Activated naive CD4-positive, alpha-beta T cell treated with anti-CD3 and anti-CD28 coated beads, Interleukin-2, amount 10 ng/mL, durations not matched to agents 7 days and 5 days (primary cell): ENCODE results near the gene SORCS2.

Experiments used
- CTCF ChIA-PET: fragments of 350-600 bp; sonication (Branson Sonifier 250); formaldehyde crosslinking; loops from one replicate; lab custom pipeline; 2021; ENCODE audit warnings: antibody characterized with exemption; lab: Charles Lee
- DNase-seq: peaks from one replicate; pipeline ENCODE4 v3.0.0-alpha.2; 2020
- H3K27ac Mint-ChIP-seq: one replicate; pipeline ENCODE4 v1.8.0; 2021; ENCODE audit warnings: mild to moderate bottlenecking, moderate library complexity, mixed read lengths
- H3K27me3 Mint-ChIP-seq: one replicate; pipeline ENCODE4 v1.8.0; 2021; ENCODE audit warnings: mild to moderate bottlenecking, mixed read lengths
- H3K36me3 Mint-ChIP-seq: one replicate; pipeline ENCODE4 v1.8.0; 2021; ENCODE audit warnings: mixed read lengths
- H3K4me1 Mint-ChIP-seq: one replicate; pipeline ENCODE4 v1.8.0; 2021; ENCODE audit warnings: mixed read lengths
- H3K4me3 Mint-ChIP-seq: one replicate; pipeline ENCODE4 v1.8.0; 2021; ENCODE audit warnings: mild to moderate bottlenecking, moderate library complexity, mixed read lengths
- H3K9me3 Mint-ChIP-seq: one replicate; pipeline ENCODE4 v1.8.0; 2021; ENCODE audit warnings: mixed read lengths

SORCS2 gene

GRCh38 chr4:7745301-7745885 is 553.1 kb downstream of the SORCS2 start:
- DNase-seq: no peak
- no peaks in the 10 kb centered on the region for H3K36me3 Mint-ChIP-seq
- H3K9me3 Mint-ChIP-seq: no peaks in the 10 kb centered on the region
- H3K27ac Mint-ChIP-seq: no peak overlapping the region
- H3K4me1 Mint-ChIP-seq: peaks cover 30% of the 10 kb centered on the region
- CTCF ChIA-PET: no interaction called here
- H3K4me3 Mint-ChIP-seq: no peak overlapping the region
- peaks cover 10% of the 10 kb centered on the region for H3K27me3 Mint-ChIP-seq

- CTCF ChIA-PET: no interaction called here
- Mint-ChIP-seq H3K4me1 (peaks cover 40% of the 10 kb centered on the region), H3K27me3 (peaks cover 10% of the 10 kb centered on the region), H3K9me3 (no peaks in the 10 kb centered on the region), H3K4me3 (no peak overlapping the region), H3K36me3 (peaks cover 5% of the 10 kb centered on the region), H3K27ac (no peak overlapping the region)
- no peak for DNase-seq
Measured at GRCh38 chr4:7746351-7747061, 554.2 kb downstream of the SORCS2 start.

GRCh38 chr4:7747062-7747385 is 554.7 kb downstream of the SORCS2 start:
- Mint-ChIP-seq H3K27me3 (peaks cover 10% of the 10 kb centered on the region), H3K4me1 (peaks cover 45% of the 10 kb centered on the region), H3K4me3 (no peak overlapping the region), H3K36me3 (peaks cover 9% of the 10 kb centered on the region), H3K9me3 (no peaks in the 10 kb centered on the region), H3K27ac (no peak overlapping the region)
- DNase-seq: no peak
- CTCF ChIA-PET: no interaction called here

GRCh38 chr4:7747566-7747965 is 555.2 kb downstream of the SORCS2 start:
- no peaks in the 10 kb centered on the region for H3K9me3 Mint-ChIP-seq
- H3K36me3 Mint-ChIP-seq: peaks cover 9% of the 10 kb centered on the region
- no peak overlapping the region for H3K4me3 Mint-ChIP-seq
- DNase-seq: no peak
- peaks cover 10% of the 10 kb centered on the region for H3K27me3 Mint-ChIP-seq
- CTCF ChIA-PET: no interaction called here
- H3K27ac Mint-ChIP-seq: peak overlapping the region; percentile 66
- peaks cover 49% of the 10 kb centered on the region for H3K4me1 Mint-ChIP-seq

DNA sequence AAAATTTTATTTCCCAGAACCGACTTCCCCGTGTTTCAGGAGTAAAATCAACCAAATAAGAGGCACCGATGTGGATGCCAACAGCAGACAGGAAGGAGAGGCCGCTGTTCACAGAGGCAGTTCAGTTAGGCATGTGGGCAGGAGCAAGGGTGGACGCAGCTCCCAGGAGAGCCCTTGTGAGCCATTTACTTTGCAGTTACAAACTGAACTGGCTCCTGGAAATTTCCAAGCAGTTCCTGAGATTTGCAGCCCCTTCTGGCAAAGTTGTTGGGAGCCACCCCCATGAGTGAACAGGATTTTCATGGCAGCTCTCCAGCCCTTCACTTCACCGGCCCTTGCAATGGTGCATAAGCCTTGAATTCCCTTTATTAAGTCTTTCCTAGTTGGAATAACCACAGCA is 558.2 kb downstream of the SORCS2 start:
- Mint-ChIP-seq H3K9me3 (no peaks in the 10 kb centered on the region), H3K36me3 (peaks cover 9% of the 10 kb centered on the region), H3K27me3 (peaks cover 10% of the 10 kb centered on the region), H3K4me1 (peaks cover 42% of the 10 kb centered on the region), H3K27ac (no peak overlapping the region), H3K4me3 (no peak overlapping the region)
- CTCF ChIA-PET: interaction anchor here (1.0 to 1.4 kb wide), 2 partner anchors 10 to 12 kb away, joined by 3 to 6 read pairs; no protein-coding TSS in a partner anchor
- no peak for DNase-seq

DNA sequence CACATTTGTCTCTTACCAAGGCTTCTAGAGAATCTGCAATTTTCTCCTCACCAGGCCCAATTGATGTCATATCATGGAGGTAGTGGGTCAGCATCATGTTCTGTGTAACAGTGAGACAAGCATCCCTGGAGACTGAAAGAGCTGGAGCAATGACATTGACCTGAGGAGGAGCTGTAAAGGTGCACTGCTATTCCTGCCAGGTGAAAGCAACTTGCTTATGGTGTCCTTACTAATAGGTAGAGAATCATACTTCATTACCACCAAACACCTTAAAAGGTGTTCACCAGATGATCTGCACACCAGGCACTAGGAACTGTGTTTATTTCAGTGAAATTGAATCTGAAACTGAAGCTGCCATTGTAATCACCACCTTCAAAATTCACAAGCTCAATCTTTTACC is 558.6 kb downstream of the SORCS2 start:
- H3K9me3 Mint-ChIP-seq: no peaks in the 10 kb centered on the region
- peaks cover 10% of the 10 kb centered on the region for H3K27me3 Mint-ChIP-seq
- peaks cover 9% of the 10 kb centered on the region for H3K36me3 Mint-ChIP-seq
- CTCF ChIA-PET: interaction anchor here (1.0 to 1.4 kb wide), 2 partner anchors 9 to 11 kb away, joined by 3 to 6 read pairs; no protein-coding TSS in a partner anchor
- no peak for DNase-seq
- H3K27ac Mint-ChIP-seq: peak overlapping the region; percentile 47
- no peak overlapping the region for H3K4me3 Mint-ChIP-seq
- H3K4me1 Mint-ChIP-seq: peaks cover 42% of the 10 kb centered on the region

DNA sequence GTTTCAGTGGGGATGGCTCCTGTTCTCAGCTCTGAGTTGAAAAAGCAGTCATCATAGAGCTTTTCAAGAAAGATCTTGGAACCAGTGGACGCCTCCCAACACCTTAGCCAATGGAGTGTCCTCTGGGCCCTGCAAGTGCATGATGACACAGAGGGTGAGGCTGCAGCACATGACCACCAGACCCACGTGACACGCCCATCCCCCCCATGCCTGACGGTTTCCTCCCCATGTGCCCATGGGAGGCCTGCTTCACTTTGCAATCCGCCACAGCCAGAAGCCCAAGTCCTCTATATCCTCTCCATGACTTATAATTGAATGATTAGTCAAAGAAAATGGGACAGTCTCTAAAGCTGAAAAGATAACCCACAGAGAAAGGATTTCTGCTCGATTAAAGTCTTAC is 560.3 kb downstream of the SORCS2 start:
- DNase-seq: no peak
- CTCF ChIA-PET: interaction anchor here (0.6 kb wide), 1 partner anchor 16 kb away, joined by 4 read pairs; no protein-coding TSS in a partner anchor
- Mint-ChIP-seq H3K27ac (no peak overlapping the region), H3K4me1 (peaks cover 50% of the 10 kb centered on the region), H3K36me3 (peaks cover 12% of the 10 kb centered on the region), H3K27me3 (peaks cover 1% of the 10 kb centered on the region), H3K9me3 (no peaks in the 10 kb centered on the region), H3K4me3 (no peak overlapping the region)

- no peaks in the 10 kb centered on the region for H3K9me3 Mint-ChIP-seq
- CTCF ChIA-PET: no interaction called here
Measured at GRCh38 chr4:7753271-7753670, 560.9 kb downstream of the SORCS2 start.

GRCh38 chr4:7753931-7754465 is 561.7 kb downstream of the SORCS2 start:
- Mint-ChIP-seq H3K27me3 (no peaks in the 10 kb centered on the region), H3K36me3 (peaks cover 18% of the 10 kb centered on the region), H3K4me1 (peaks cover 54% of the 10 kb centered on the region), H3K9me3 (no peaks in the 10 kb centered on the region), H3K27ac (no peak overlapping the region), H3K4me3 (no peak overlapping the region)
- CTCF ChIA-PET: no interaction called here
- DNase-seq: no peak

More at GRCh38 chr4:7753271-7753670, 560.9 kb downstream of the SORCS2 start:
- H3K27ac Mint-ChIP-seq: no peak overlapping the region
- no peak for DNase-seq
- H3K27me3 Mint-ChIP-seq: no peaks in the 10 kb centered on the region
- peaks cover 16% of the 10 kb centered on the region for H3K36me3 Mint-ChIP-seq
- H3K4me1 Mint-ChIP-seq: peaks cover 55% of the 10 kb centered on the region
- H3K4me3 Mint-ChIP-seq: no peak overlapping the region

GRCh38 chr4:7754565-7755262 is 562.4 kb downstream of the SORCS2 start:
- no peaks in the 10 kb centered on the region for H3K9me3 Mint-ChIP-seq
- H3K36me3 Mint-ChIP-seq: peaks cover 20% of the 10 kb centered on the region
- CTCF ChIA-PET: no interaction called here
- no peak overlapping the region for H3K4me3 Mint-ChIP-seq
- H3K27ac Mint-ChIP-seq: no peak overlapping the region
- H3K27me3 Mint-ChIP-seq: no peaks in the 10 kb centered on the region
- DNase-seq: no peak
- peaks cover 54% of the 10 kb centered on the region for H3K4me1 Mint-ChIP-seq

DNA sequence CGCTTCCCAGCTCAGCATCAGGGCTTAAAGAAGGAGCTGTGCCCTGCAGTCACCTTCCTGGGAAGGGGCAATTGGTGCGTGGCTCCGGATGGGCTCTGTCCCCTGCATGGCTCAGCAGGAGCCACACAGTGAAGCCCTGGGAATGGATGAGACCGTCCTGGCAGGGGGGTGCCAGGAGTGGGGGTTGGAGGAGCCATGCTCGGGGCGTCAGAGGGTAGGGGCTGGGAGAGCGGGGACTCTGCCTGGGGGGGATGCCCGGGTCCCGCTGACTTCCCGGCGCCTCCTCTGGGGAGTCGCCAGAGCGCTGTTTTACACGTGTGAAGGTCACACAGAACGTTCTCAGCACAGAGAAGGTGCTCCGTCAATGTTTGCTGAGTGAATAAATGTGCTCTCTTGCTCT is 563.2 kb downstream of the SORCS2 start:
- Mint-ChIP-seq H3K36me3 (peaks cover 22% of the 10 kb centered on the region), H3K4me1 (peaks cover 53% of the 10 kb centered on the region), H3K27ac (no peak overlapping the region), H3K9me3 (no peaks in the 10 kb centered on the region), H3K4me3 (no peak overlapping the region), H3K27me3 (no peaks in the 10 kb centered on the region)
- CTCF ChIA-PET: no interaction called here
- DNase-seq: no peak

DNA sequence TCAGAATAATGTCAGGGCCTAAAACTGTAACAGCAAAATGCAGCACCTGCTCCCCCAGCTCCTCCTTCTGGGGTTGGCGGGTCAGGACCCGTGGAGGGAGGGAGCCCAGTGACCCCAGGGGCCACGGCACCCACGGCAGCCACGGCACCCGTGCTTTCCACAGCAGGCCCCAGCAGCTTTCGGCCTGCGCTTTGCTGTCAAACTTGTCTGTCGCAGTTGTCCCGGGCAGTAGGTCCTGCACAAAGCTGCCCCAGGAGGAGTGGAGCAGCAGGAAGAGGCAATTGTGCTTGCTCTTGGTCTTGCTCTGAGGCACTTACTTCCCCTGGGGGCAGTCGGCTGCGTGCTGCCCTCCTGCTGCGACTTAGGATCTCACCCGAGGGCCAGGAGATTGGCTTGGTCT is 563.7 kb downstream of the SORCS2 start:
- Mint-ChIP-seq H3K27ac (no peak overlapping the region), H3K36me3 (peaks cover 22% of the 10 kb centered on the region), H3K4me3 (no peak overlapping the region), H3K27me3 (no peaks in the 10 kb centered on the region), H3K9me3 (no peaks in the 10 kb centered on the region), H3K4me1 (peaks cover 51% of the 10 kb centered on the region)
- CTCF ChIA-PET: no interaction called here
- no peak for DNase-seq

- H3K27me3 Mint-ChIP-seq: no peaks in the 10 kb centered on the region
- peaks cover 49% of the 10 kb centered on the region for H3K4me1 Mint-ChIP-seq
- no peak for DNase-seq
- peak overlapping the region; percentile 61 for H3K27ac Mint-ChIP-seq
- no peak overlapping the region for H3K4me3 Mint-ChIP-seq
- H3K36me3 Mint-ChIP-seq: peaks cover 20% of the 10 kb centered on the region
- H3K9me3 Mint-ChIP-seq: no peaks in the 10 kb centered on the region
- CTCF ChIA-PET: interaction anchor here (6.5 kb wide), 1 partner anchor 45 kb away, joined by 85 read pairs; no protein-coding TSS in a partner anchor
Measured at GRCh38 chr4:7756561-7757355, 564.4 kb downstream of the SORCS2 start.
